Measurements from ENCODE around the gene PDGFA. TPM values are rescaled to one million over a fixed set of nuclear protein-coding genes. Genes with fewer than 3 reads are reported as not detected.
A peak's percentile ranks its signal among the peaks of the same experiment; 100 is the strongest.

PDGFA gene
- total RNA-seq, 4 donors from 2014 or later = 10.8 to 31.7 (median 26.0) TPM

- H3K27ac ChIP-seq = no peak overlapping the region
- no peak for DNase-seq
- peaks cover 17 to 23% (median 21%) of the 10 kb centered on the region in 3 donors for H3K27me3 ChIP-seq
- ATAC-seq = no peak
- intact Hi-C loops (cut with DNase I; ENCODE audit: low total_unique reads) (no loop called here), in situ Hi-C loops (cut with MboI; ENCODE audit: low sequenced_read_pairs in 4 of 4) (no loop called here)
- no peak overlapping the region for H3K4me3 ChIP-seq
- H3K4me1 ChIP-seq = peaks cover 0 to 12% of the 10 kb centered on the region in 2 donors
- TF ChIP-seq CTCF (IDR thresholded peaks at IDR 0.05 in 4 of 5, conservative IDR thresholded peaks at IDR 0.05 in 1 of 5) = no peak
- TF ChIP-seq POLR2A (IDR thresholded peaks at IDR 0.05) = no peak
- H3K9me3 ChIP-seq = no peaks in the 10 kb centered on the region
- H3K36me3 ChIP-seq = no peaks in the 10 kb centered on the region
These were observed 65.9 kb downstream of the PDGFA start for GRCh38 chr7:453597-454306.

GRCh38 chr7:452791-453455 lies 66.7 kb downstream of the PDGFA start:
- DNase-seq = no peak
- no peak for TF ChIP-seq POLR2A (IDR thresholded peaks at IDR 0.05)
- no peak for TF ChIP-seq CTCF (IDR thresholded peaks at IDR 0.05 in 4 of 5, conservative IDR thresholded peaks at IDR 0.05 in 1 of 5)

GRCh38 chr7:452226-452751 lies 67.4 kb downstream of the PDGFA start:
- in situ Hi-C loops (cut with MboI; ENCODE audit: low sequenced_read_pairs in 4 of 4) (no loop called here), intact Hi-C loops (cut with DNase I; ENCODE audit: low total_unique reads) (no loop called here)
- no peak overlapping the region for H3K4me3 ChIP-seq
- no peak for DNase-seq
- H3K36me3 ChIP-seq = no peaks in the 10 kb centered on the region
- peaks cover 17 to 23% (median 21%) of the 10 kb centered on the region in 3 donors for H3K27me3 ChIP-seq
- no peak overlapping the region for H3K27ac ChIP-seq
- ATAC-seq = peak in 1 of 2 donors; percentile 12
- no peak for TF ChIP-seq POLR2A (IDR thresholded peaks at IDR 0.05)
- TF ChIP-seq CTCF (IDR thresholded peaks at IDR 0.05 in 4 of 5, conservative IDR thresholded peaks at IDR 0.05 in 1 of 5) = no peak
- no peaks in the 10 kb centered on the region for H3K9me3 ChIP-seq
- H3K4me1 ChIP-seq = peaks cover 0 to 12% of the 10 kb centered on the region in 2 donors

More at GRCh38 chr7:452791-453455, 66.7 kb downstream of the PDGFA start:
- Histone ChIP-seq H3K27ac (no peak overlapping the region), H3K4me1 (peaks cover 0 to 12% of the 10 kb centered on the region in 2 donors), H3K9me3 (no peaks in the 10 kb centered on the region), H3K36me3 (no peaks in the 10 kb centered on the region), H3K27me3 (peaks cover 17 to 23% (median 21%) of the 10 kb centered on the region in 3 donors), H3K4me3 (no peak overlapping the region)
- intact Hi-C loops (cut with DNase I; ENCODE audit: low total_unique reads) = no loop called here
- ATAC-seq = no peak
- in situ Hi-C loops (cut with MboI; ENCODE audit: low sequenced_read_pairs in 4 of 4) = no loop called here

GRCh38 chr7:451255-452225 lies 68.1 kb downstream of the PDGFA start:
- in situ Hi-C loops (cut with MboI; ENCODE audit: low sequenced_read_pairs in 4 of 4) (no loop called here), intact Hi-C loops (cut with DNase I; ENCODE audit: low total_unique reads) (no loop called here)
- peaks cover 0 to 12% of the 10 kb centered on the region in 2 donors for H3K4me1 ChIP-seq
- peaks cover 17 to 23% (median 21%) of the 10 kb centered on the region in 3 donors for H3K27me3 ChIP-seq
- H3K9me3 ChIP-seq = no peaks in the 10 kb centered on the region
- H3K36me3 ChIP-seq = no peaks in the 10 kb centered on the region
- DNase-seq = no peak
- H3K4me3 ChIP-seq = no peak overlapping the region
- no peak overlapping the region for H3K27ac ChIP-seq
- peak in 1 of 2 donors; percentile 30 for ATAC-seq
- TF ChIP-seq CTCF (IDR thresholded peaks at IDR 0.05 in 4 of 5, conservative IDR thresholded peaks at IDR 0.05 in 1 of 5) (no peak), POLR2A (IDR thresholded peaks at IDR 0.05) (no peak)
